ENCODE measurements around the gene GLIPR1L1.
A peak's percentile ranks its signal among the peaks of the same experiment; 100 is the strongest.

Gene GLIPR1L1

DNA sequence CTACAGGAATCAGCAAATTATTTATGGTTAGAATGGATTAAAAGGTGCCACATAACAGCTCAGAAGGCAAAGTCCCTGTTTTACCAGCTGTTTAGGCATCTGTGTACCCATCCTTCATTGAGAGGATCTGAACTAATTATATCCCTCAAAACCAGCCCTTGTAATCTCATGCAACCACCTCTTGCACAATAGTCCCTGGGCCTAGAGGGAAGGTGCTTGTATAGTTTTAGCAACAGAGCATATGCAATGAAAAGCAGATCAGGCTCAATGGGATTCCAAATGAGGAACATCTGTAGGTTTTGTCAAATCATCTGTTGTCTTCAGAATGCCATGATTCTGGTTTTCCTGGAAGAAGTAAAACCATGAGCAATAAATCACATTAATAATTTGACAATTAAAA is 30.4 kb downstream of the GLIPR1L1 start:
- DNase-seq (ENCODE audit: low read depth) = peak; percentile 18
- no peak overlapping the region for H3K4me3 ChIP-seq (replicated peaks; ENCODE audit: low read depth, low read length)
- TF ChIP-seq CTCF (IDR thresholded peaks at IDR 0.05; ENCODE audit: low read length, missing control alignments) = no peak

DNA sequence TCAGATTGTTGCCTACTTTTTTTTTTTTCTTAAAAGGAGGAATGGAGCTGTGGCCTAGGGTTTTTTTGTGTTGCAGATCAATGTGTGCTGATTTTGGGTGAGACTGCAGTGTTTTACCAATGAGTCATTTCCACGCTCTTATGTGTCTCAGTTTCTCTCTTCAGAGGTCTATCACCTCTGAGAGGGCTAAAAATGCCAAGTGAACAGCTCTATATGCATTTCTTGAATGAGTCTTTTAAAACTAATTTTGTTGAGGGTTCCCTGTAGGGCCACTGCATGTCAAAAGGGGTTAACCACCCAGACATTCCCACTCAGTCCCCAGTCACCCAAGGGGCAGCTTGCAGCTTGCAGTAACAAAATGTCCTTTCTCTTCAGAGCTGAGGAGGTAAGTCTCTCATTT is 32.2 kb downstream of the GLIPR1L1 start:
- no peak overlapping the region for H3K4me3 ChIP-seq (replicated peaks; ENCODE audit: low read depth, low read length)
- DNase-seq (ENCODE audit: low read depth) = no peak
- TF ChIP-seq CTCF (IDR thresholded peaks at IDR 0.05; ENCODE audit: low read length, missing control alignments) = no peak

DNA sequence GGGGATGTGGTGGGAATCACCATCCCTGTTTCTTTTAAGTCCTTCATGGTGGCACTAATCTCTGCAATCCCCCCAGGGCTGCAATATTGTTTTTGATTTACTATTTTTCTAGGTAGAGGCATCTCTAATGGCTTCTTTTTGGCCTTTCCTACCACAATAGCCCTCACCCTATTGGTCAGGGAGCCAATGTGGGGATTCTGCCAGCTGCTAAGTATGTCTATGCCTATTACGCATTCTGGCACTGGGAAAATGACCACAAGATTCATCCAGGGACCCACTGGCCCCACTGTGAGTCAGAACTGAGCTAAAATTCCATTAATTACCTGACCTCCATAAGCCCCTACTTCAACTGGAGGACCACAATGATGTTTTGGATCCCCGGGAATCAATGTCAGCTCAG is 40.5 kb downstream of the GLIPR1L1 start:
- no peak for DNase-seq (ENCODE audit: low read depth)

DNA sequence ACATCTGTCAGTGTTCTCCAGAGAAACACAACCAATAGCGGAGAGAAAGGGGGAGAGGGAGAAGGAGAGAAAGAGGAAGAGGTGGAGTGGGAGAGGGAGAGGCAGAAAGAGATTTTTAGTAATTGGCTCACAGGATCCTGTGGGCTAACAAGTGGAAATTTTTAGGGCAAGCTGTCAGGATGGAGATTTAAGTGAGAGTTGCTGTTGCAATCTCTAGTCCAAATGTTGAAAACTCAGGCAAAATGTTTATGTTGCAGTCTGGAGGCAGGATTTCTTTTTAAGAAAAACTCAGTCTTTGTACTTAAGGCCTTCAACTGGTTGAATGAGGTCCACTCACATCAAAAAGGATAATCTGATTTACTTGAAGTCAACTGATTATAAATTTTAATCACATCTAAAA is 43.9 kb downstream of the GLIPR1L1 start:
- DNase-seq (ENCODE audit: low read depth) = no peak
- no peak for TF ChIP-seq CTCF (IDR thresholded peaks at IDR 0.05; ENCODE audit: low read length, missing control alignments)
- H3K4me3 ChIP-seq (replicated peaks; ENCODE audit: low read depth, low read length) = no peak overlapping the region

More for the DNA sequence above, 40.5 kb downstream of the GLIPR1L1 start:
- TF ChIP-seq CTCF (IDR thresholded peaks at IDR 0.05; ENCODE audit: low read length, missing control alignments) = no peak
- H3K4me3 ChIP-seq (replicated peaks; ENCODE audit: low read depth, low read length) = no peak overlapping the region

DNA sequence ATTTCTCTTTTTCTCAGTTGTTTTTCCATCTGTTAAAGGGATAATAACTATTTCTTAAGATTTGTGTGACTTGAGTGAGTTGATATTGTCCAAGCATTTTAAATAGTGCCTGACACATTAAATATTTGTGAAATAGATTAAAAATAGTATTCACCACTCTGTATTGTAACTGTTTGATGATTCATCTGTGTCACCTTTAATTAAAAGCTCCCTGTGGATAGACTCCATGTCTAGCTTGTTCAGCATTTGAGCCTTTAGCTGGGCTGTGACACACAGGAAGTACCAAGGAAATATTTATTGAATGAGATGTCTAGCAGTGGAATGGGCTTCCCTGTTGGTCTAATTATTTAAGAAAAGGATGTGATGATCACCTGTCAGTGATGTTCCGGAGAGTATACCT is 54.6 kb downstream of the GLIPR1L1 start:
- H3K4me3 ChIP-seq (replicated peaks; ENCODE audit: low read depth, low read length) = no peak overlapping the region
- peak; percentile 23 for DNase-seq (ENCODE audit: low read depth)
- no peak for TF ChIP-seq CTCF (IDR thresholded peaks at IDR 0.05; ENCODE audit: low read length, missing control alignments)

GRCh38 chr12:75389706-75390105 is 55.2 kb downstream of the GLIPR1L1 start:
- DNase-seq (ENCODE audit: low read depth) = no peak
- no peak for TF ChIP-seq CTCF (IDR thresholded peaks at IDR 0.05; ENCODE audit: low read length, missing control alignments)
- peak overlapping the region; percentile 35 for H3K4me3 ChIP-seq (replicated peaks; ENCODE audit: low read depth, low read length)

DNA sequence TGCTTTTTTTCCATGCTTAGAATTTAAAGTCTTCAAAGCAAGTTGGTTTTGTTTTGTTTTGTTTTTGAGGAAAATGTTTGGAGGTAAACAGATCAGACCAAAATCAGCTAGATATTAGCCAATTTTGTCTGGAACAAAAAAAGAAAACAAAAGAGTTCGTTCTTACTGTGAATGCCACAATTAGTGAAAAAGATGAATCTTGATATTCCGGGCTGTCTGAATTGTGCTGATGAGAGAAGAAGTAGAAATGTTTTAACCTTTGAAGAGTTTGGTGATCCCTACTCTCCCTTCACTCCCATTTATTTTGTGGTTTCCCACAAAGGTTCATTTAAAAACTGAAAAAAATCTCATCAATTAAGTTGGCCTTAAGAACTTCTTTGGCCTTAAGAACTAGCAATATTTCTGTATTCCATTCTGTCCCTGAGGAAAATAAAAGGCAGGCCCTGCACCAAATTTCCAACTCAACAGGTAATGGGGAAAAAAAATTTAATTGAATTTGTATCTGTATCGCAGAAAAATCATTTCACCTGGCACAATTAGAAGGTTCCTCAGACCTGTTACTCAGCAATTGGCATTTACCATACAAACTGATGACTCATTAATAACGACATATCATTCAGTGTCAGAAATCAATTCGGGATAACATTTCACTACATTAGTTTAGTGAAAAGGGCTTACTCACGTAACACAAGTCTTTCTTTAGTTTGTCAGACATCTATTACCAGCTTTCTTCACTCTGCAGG is 55.9 kb downstream of the GLIPR1L1 start:
- no peak for DNase-seq (ENCODE audit: low read depth)

More for the DNA sequence above, 55.9 kb downstream of the GLIPR1L1 start:
- H3K4me3 ChIP-seq (replicated peaks; ENCODE audit: low read depth, low read length) = peak overlapping the region; percentile 35
- no peak for TF ChIP-seq CTCF (IDR thresholded peaks at IDR 0.05; ENCODE audit: low read length, missing control alignments)
